ENCODE results near the gene ZNF224. TPM values are rescaled to one million over a fixed set of nuclear protein-coding genes. Genes with fewer than 3 reads are reported as not detected.

ZNF224 gene
- total and polyA plus RNA-seq, 2 of the 13 experiments (the other 11 are each of a cell fraction or from before 2014, with no cell fraction given), result 13.0 to 16.1 TPM

GRCh38 chr19:44113138-44113783 is 19.1 kb downstream of the ZNF224 start, which contains the start of gene ZNF225 (continued):
- no peak for TF ChIP-seq GRHL1 (CRISPR knock-in tag; conservative IDR thresholded peaks at IDR 0.05)
- TF ChIP-seq ZNF503 (CRISPR knock-in tag; IDR thresholded peaks at IDR 0.05), result 0 out of 2 replicates have a peak, but pooled peaks have one; percentile 16
- no peak for TF ChIP-seq MYNN (CRISPR knock-in tag; IDR thresholded peaks at IDR 0.05; ENCODE audit: low read depth)
- no peak for TF ChIP-seq ZFP36L1 (CRISPR knock-in tag; IDR thresholded peaks at IDR 0.05)
- TF ChIP-seq FIP1L1 (IDR thresholded peaks at IDR 0.05; ENCODE audit: borderline replicate concordance, insufficient read depth, low read depth, low read length), result no peak
- TF ChIP-seq ZBTB20 (CRISPR knock-in tag; IDR thresholded peaks at IDR 0.05; ENCODE audit: borderline replicate concordance, low read depth), result no peak
- TF ChIP-seq ZNF367 (CRISPR knock-in tag; IDR thresholded peaks at IDR 0.05; ENCODE audit: borderline replicate concordance), result no peak
- 0 out of 2 replicates have a peak, but pooled peaks have one; percentile 21 for TF ChIP-seq HINFP (CRISPR knock-in tag; IDR thresholded peaks at IDR 0.05; ENCODE audit: low read depth)
- no peak for TF ChIP-seq JDP2 (CRISPR knock-in tag; IDR thresholded peaks at IDR 0.05; ENCODE audit: borderline replicate concordance)
- no peak for TF ChIP-seq FOXO4 (CRISPR knock-in tag; conservative IDR thresholded peaks at IDR 0.05)
- TF ChIP-seq MLXIP (CRISPR knock-in tag; IDR thresholded peaks at IDR 0.05; ENCODE audit: borderline replicate concordance), result no peak
- no peak for TF ChIP-seq ZNF362 (CRISPR knock-in tag; IDR thresholded peaks at IDR 0.05; ENCODE audit: borderline replicate concordance)
- no peak for TF ChIP-seq ZNF18 (CRISPR knock-in tag; IDR thresholded peaks at IDR 0.05; ENCODE audit: insufficient replicate concordance)
- TF ChIP-seq PITX1 (CRISPR knock-in tag; IDR thresholded peaks at IDR 0.05), result peak; percentile 76

Measured in HepG2 (cell line).